GM08714 (cell line): ENCODE measurements around the gene NFKB1.
"Not testable (repeated sequence)": the region's sequence is repeated elsewhere in the genome, so short reads cannot be mapped to it uniquely, and the experiment has no call there.

Experiments
- H3K4me3 ChIP-seq: fragments of 200-500 bp; sonication (Bioruptor generic); 2 replicates; pipeline ENCODE4 v1.5.1; 2014; ENCODE audit warnings: mild to moderate bottlenecking, low read length, inconsistent platforms
- ZNF274 ChIP-seq: IDR thresholded peaks from 2 replicates; pipeline ENCODE4 v1.6.1; 2012; ENCODE audit warnings: mild to moderate bottlenecking, low read depth, low read length

The NFKB1 gene

GRCh38 chr4:102483120-102483519 lies 18.0 kb upstream of the NFKB1 start:
- TF ChIP-seq ZNF274: no peak

GRCh38 chr4:102483990-102484692 lies 17.0 kb upstream of the NFKB1 start:
- H3K4me3 ChIP-seq: not testable (repeated sequence)

More at GRCh38 chr4:102483120-102483519, 18.0 kb upstream of the NFKB1 start:
- H3K4me3 ChIP-seq: no peak overlapping the region

GRCh38 chr4:102492531-102493241 lies 8.5 kb upstream of the NFKB1 start:
- H3K4me3 ChIP-seq: no peak overlapping the region
- no peak for TF ChIP-seq ZNF274

GRCh38 chr4:102493257-102493656 lies 7.9 kb upstream of the NFKB1 start:
- no peak overlapping the region for H3K4me3 ChIP-seq
- no peak for TF ChIP-seq ZNF274

GRCh38 chr4:102493794-102494193 lies 7.4 kb upstream of the NFKB1 start:
- H3K4me3 ChIP-seq: no peak overlapping the region
- TF ChIP-seq ZNF274: no peak

- no peak overlapping the region for H3K4me3 ChIP-seq
- TF ChIP-seq ZNF274: no peak
Measured at GRCh38 chr4:102494603-102495002, 6.6 kb upstream of the NFKB1 start.

- H3K4me3 ChIP-seq: no peak overlapping the region
- no peak for TF ChIP-seq ZNF274
Measured at GRCh38 chr4:102497986-102498385, 3.2 kb upstream of the NFKB1 start.

GRCh38 chr4:102500352-102500695 lies 835 bp upstream of the NFKB1 start:
- H3K4me3 ChIP-seq: peak overlapping the region; percentile 89
- TF ChIP-seq ZNF274: no peak

GRCh38 chr4:102501447-102501696 lies 213 bp downstream of the NFKB1 start:
- H3K4me3 ChIP-seq: peak overlapping the region; percentile 89
- no peak for TF ChIP-seq ZNF274

GRCh38 chr4:102502543-102502818 lies 1.3 kb downstream of the NFKB1 start:
- peak overlapping the region; percentile 89 for H3K4me3 ChIP-seq

GRCh38 chr4:102503301-102503746 lies 2.2 kb downstream of the NFKB1 start:
- H3K4me3 ChIP-seq: peak overlapping the region; percentile 89; the same call in 1 of the 2 replicates
- no peak for TF ChIP-seq ZNF274

More at GRCh38 chr4:102502543-102502818, 1.3 kb downstream of the NFKB1 start:
- TF ChIP-seq ZNF274: no peak

GRCh38 chr4:102503831-102504786 lies 3.0 kb downstream of the NFKB1 start:
- H3K4me3 ChIP-seq: peak overlapping the region; percentile 89; the same call in 1 of the 2 replicates
- no peak for TF ChIP-seq ZNF274

GRCh38 chr4:102504941-102505340 lies 3.8 kb downstream of the NFKB1 start:
- H3K4me3 ChIP-seq: peak overlapping the region; percentile 89; the same call in 1 of the 2 replicates
- no peak for TF ChIP-seq ZNF274

- H3K4me3 ChIP-seq: no peak overlapping the region; the same call in 1 of the 2 replicates
- no peak for TF ChIP-seq ZNF274
Measured at GRCh38 chr4:102505708-102506107, 4.5 kb downstream of the NFKB1 start.

GRCh38 chr4:102506523-102506922 lies 5.4 kb downstream of the NFKB1 start:
- H3K4me3 ChIP-seq: no peak overlapping the region; the same call in 1 of the 2 replicates
- no peak for TF ChIP-seq ZNF274
